HEK293 (cell line): ENCODE results near the gene BACH2.

Source experiments
- MZF1 ChIP-seq: fragments of 450-650 bp; formaldehyde crosslinking; IDR thresholded peaks from 2 replicates; pipeline ENCODE4 v1.5.1; 2017; ENCODE audit warnings: missing biosample characterization, missing genetic modification characterization, borderline replicate concordance
- PRDM2 ChIP-seq: fragments of 450-650 bp; formaldehyde crosslinking; IDR thresholded peaks from 2 replicates; pipeline ENCODE4 v1.5.1; 2016; ENCODE audit warnings: missing biosample characterization, missing genetic modification characterization, borderline replicate concordance
- REPIN1 ChIP-seq: fragments of 450-650 bp; formaldehyde crosslinking; IDR thresholded peaks from 2 replicates; pipeline ENCODE4 v1.5.1; 2017; ENCODE audit warnings: missing biosample characterization, missing genetic modification characterization, low read depth
- ZBTB1 ChIP-seq: fragments of 450-650 bp; formaldehyde crosslinking; IDR thresholded peaks from 2 replicates; pipeline ENCODE4 v1.5.1; 2016; ENCODE audit warnings: missing biosample characterization, missing genetic modification characterization
- ZBTB7A ChIP-seq: fragments of 450-650 bp; formaldehyde crosslinking; IDR thresholded peaks from 2 replicates; pipeline ENCODE4 v1.5.1; 2016; ENCODE audit warnings: low read depth, missing biosample characterization, missing genetic modification characterization
- ZFP37 ChIP-seq: fragments of 450-650 bp; formaldehyde crosslinking; IDR thresholded peaks from 2 replicates; pipeline ENCODE4 v1.5.1; 2016; ENCODE audit warnings: missing biosample characterization, missing genetic modification characterization
- ZNF121 ChIP-seq: fragments of 450-650 bp; formaldehyde crosslinking; IDR thresholded peaks from 2 replicates; pipeline ENCODE4 v1.5.1; 2016; ENCODE audit warnings: missing biosample characterization, missing genetic modification characterization
- ZNF24 ChIP-seq: fragments of 450-650 bp; formaldehyde crosslinking; IDR thresholded peaks from 2 replicates; pipeline ENCODE4 v1.5.1; 2016; ENCODE audit warnings: missing biosample characterization, missing genetic modification characterization
- ZNF658 ChIP-seq: fragments of 450-650 bp; formaldehyde crosslinking; IDR thresholded peaks from 2 replicates; pipeline ENCODE4; 2016; ENCODE audit warnings: missing biosample characterization, missing genetic modification characterization
- ZNF776 ChIP-seq: fragments of 450-650 bp; formaldehyde crosslinking; IDR thresholded peaks from 2 replicates; pipeline ENCODE4 v1.5.0; 2017; ENCODE audit warnings: missing biosample characterization, missing genetic modification characterization, borderline replicate concordance
- TF ChIP-seq, protein P1 (sequence below): fragments of 450-650 bp; formaldehyde crosslinking; IDR thresholded peaks from 2 replicates; pipeline ENCODE4 v1.5.1; 2016; ENCODE audit warnings: missing biosample characterization, missing genetic modification characterization
- TF ChIP-seq, protein P2 (sequence below): fragments of 450-650 bp; formaldehyde crosslinking; optimal IDR thresholded peaks from 2 replicates; pipeline ENCODE3; 2016; ENCODE audit warnings: missing biosample characterization, mild to moderate bottlenecking, missing genetic modification characterization

- TF ChIP-seq ZBTB7A (tag by site-specific recombination), result peak; percentile 9; the same call in 1 of the 2 replicates
- 0 out of 2 replicates have a peak, but pooled peaks have one; percentile 27 for TF ChIP-seq MZF1
- TF ChIP-seq ZNF658 (tag by site-specific recombination), result no peak
- TF ChIP-seq ZBTB1 (tag by site-specific recombination), result no peak
- TF ChIP-seq, protein P1, sequence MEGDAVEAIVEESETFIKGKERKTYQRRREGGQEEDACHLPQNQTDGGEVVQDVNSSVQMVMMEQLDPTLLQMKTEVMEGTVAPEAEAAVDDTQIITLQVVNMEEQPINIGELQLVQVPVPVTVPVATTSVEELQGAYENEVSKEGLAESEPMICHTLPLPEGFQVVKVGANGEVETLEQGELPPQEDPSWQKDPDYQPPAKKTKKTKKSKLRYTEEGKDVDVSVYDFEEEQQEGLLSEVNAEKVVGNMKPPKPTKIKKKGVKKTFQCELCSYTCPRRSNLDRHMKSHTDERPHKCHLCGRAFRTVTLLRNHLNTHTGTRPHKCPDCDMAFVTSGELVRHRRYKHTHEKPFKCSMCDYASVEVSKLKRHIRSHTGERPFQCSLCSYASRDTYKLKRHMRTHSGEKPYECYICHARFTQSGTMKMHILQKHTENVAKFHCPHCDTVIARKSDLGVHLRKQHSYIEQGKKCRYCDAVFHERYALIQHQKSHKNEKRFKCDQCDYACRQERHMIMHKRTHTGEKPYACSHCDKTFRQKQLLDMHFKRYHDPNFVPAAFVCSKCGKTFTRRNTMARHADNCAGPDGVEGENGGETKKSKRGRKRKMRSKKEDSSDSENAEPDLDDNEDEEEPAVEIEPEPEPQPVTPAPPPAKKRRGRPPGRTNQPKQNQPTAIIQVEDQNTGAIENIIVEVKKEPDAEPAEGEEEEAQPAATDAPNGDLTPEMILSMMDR (tag by site-specific recombination), result no peak
- TF ChIP-seq ZFP37, result no peak
- no peak for TF ChIP-seq PRDM2 (tag by site-specific recombination)
- TF ChIP-seq, protein P2, sequence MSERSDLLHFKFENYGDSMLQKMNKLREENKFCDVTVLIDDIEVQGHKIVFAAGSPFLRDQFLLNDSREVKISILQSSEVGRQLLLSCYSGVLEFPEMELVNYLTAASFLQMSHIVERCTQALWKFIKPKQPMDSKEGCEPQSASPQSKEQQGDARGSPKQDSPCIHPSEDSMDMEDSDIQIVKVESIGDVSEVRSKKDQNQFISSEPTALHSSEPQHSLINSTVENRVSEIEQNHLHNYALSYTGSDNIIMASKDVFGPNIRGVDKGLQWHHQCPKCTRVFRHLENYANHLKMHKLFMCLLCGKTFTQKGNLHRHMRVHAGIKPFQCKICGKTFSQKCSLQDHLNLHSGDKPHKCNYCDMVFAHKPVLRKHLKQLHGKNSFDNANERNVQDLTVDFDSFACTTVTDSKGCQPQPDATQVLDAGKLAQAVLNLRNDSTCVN (tag by site-specific recombination), result no peak
- TF ChIP-seq ZNF776 (tag by site-specific recombination), result no peak
- TF ChIP-seq REPIN1 (tag by site-specific recombination), result no peak
- TF ChIP-seq ZNF121 (tag by site-specific recombination), result no peak
- TF ChIP-seq ZNF24 (tag by site-specific recombination), result peak; percentile 82
These were observed 164.8 kb downstream of the BACH2 start for GRCh38 chr6:90131614-90132423.
